OCI-LY1 (cell line): Measurements from ENCODE around the gene TTC31.
"Not testable (repeated sequence)": the region's sequence is repeated elsewhere in the genome, so short reads cannot be mapped to it uniquely, and the experiment has no call there.

Source experiments
- H2AFZ ChIP-seq: fragments of 200-600 bp; sonication (generic), shearing (Covaris generic); 2 replicates; pipeline ENCODE4 v1.6.0; 2014; ENCODE audit warnings: antibody characterized with exemption, mild to moderate bottlenecking, low read length
- H3F3A ChIP-seq: fragments of 200-600 bp; sonication (generic), shearing (Covaris generic); 2 replicates; pipeline ENCODE4 v1.6.0; 2014; ENCODE audit warnings: mild to moderate bottlenecking, antibody characterized with exemption, low read length, moderate library complexity; ENCODE audit not compliant: insufficient read depth
- H3K27ac ChIP-seq: fragments of 200-600 bp; sonication (generic); 2 replicates; pipeline ENCODE4 v1.5.1; 2014; ENCODE audit warnings: low read length, mixed run types, mild to moderate bottlenecking, low read depth; ENCODE audit not compliant: poor library complexity, severe bottlenecking
- H3K27me3 ChIP-seq: fragments of 200-600 bp; sonication (generic); 2 replicates; pipeline ENCODE4 v1.6.0; 2014; ENCODE audit warnings: antibody characterized with exemption, mild to moderate bottlenecking, low read length, moderate library complexity; ENCODE audit not compliant: insufficient read depth
- H3K36me3 ChIP-seq: fragments of 200-600 bp; sonication (generic); 2 replicates; pipeline ENCODE4 v1.6.1; 2014; ENCODE audit warnings: mild to moderate bottlenecking, antibody characterized with exemption, low read length, moderate library complexity, mixed read lengths; ENCODE audit not compliant: insufficient read depth
- H3K4me1 ChIP-seq: fragments of 200-600 bp; sonication (generic); 2 replicates; pipeline ENCODE4 v1.5.1; 2014; ENCODE audit warnings: mild to moderate bottlenecking, low read length, moderate library complexity; ENCODE audit not compliant: insufficient read depth, severe bottlenecking
- H3K4me2 ChIP-seq: fragments of 200-600 bp; sonication (generic), shearing (Covaris generic); 2 replicates; pipeline ENCODE4 v1.6.1; 2014; ENCODE audit warnings: low read length
- H3K4me3 ChIP-seq: fragments of 200-600 bp; sonication (generic); 2 replicates; pipeline ENCODE4 v1.5.1; 2014; ENCODE audit warnings: low read length, low read depth, mild to moderate bottlenecking, mixed read lengths; ENCODE audit not compliant: poor library complexity, severe bottlenecking
- H3K79me2 ChIP-seq: fragments of 200-600 bp; shearing (Covaris generic); 2 replicates; pipeline ENCODE4 v1.6.1; 2016; ENCODE audit warnings: mixed run types, low read length, mixed read lengths; ENCODE audit not compliant: insufficient read depth
- H3K9ac ChIP-seq: fragments of 200-600 bp; sonication (generic), shearing (Covaris generic); 2 replicates; pipeline ENCODE4 v1.6.1; 2014; ENCODE audit warnings: mild to moderate bottlenecking, low read length, mixed read lengths
- H3K9me2 ChIP-seq: fragments of 200-600 bp; sonication (generic), shearing (Covaris generic); 2 replicates; pipeline ENCODE4 v1.6.1; 2014; ENCODE audit warnings: low read depth, mild to moderate bottlenecking, low read length, mixed read lengths
- H3K9me3 ChIP-seq: fragments of 200-600 bp; shearing (Covaris generic); 2 replicates; pipeline ENCODE4 v1.6.1; 2014; ENCODE audit warnings: low read length, mixed read lengths
- H4K20me1 ChIP-seq: fragments of 200-600 bp; sonication (generic), shearing (Covaris generic); 2 replicates; pipeline ENCODE4 v1.6.0; 2016; ENCODE audit warnings: mild to moderate bottlenecking, low read length; ENCODE audit not compliant: insufficient read depth
- CTCF ChIP-seq: fragments of 200-600 bp; sonication (generic), shearing (Covaris generic); IDR thresholded peaks from 2 replicates; pipeline ENCODE4 v1.5.1; 2017; ENCODE audit warnings: mild to moderate bottlenecking, antibody characterized with exemption, low read length, moderate library complexity, mixed read lengths
- EZH2 ChIP-seq: fragments of 200-600 bp; sonication (generic), shearing (Covaris generic); IDR thresholded peaks from 2 replicates; pipeline ENCODE4 v1.8.0; 2017; ENCODE audit warnings: borderline replicate concordance, mixed run types, mild to moderate bottlenecking, antibody characterized with exemption, low read length, moderate library complexity, mixed read lengths

Gene TTC31

GRCh38 chr2:74458132-74458937, 24.5 kb upstream of the TTC31 start, which contains the start of gene WBP1:
Gene WBP1 (plus strand): TSS chr2:74458438. CDS start chr2:74458603, 165 bp downstream.
- Histone ChIP-seq H3K4me2 (peak within 1 kb of the TSS; percentile 99), H3K4me1 (peaks cover 42% of the 10 kb centered on the region), H3K27me3 (no peaks in the 10 kb centered on the region), H2AFZ (no peak within 1 kb of the TSS), H3F3A (no peaks in the 10 kb centered on the region), H3K9ac (peak within 1 kb of the TSS; percentile 97), H3K27ac (peak within 1 kb of the TSS; percentile 92), H4K20me1 (no peaks in the 10 kb centered on the region), H3K36me3 (peaks cover 28% of the 10 kb centered on the region; the same call in 1 of the 2 replicates), H3K4me3 (peak within 1 kb of the TSS; percentile 80), H3K9me3 (no peaks in the 10 kb centered on the region), H3K79me2 (no peaks in the 10 kb centered on the region), H3K9me2 (no peaks in the 10 kb centered on the region)
- no peak for TF ChIP-seq EZH2
- no peak for TF ChIP-seq CTCF

DNA sequence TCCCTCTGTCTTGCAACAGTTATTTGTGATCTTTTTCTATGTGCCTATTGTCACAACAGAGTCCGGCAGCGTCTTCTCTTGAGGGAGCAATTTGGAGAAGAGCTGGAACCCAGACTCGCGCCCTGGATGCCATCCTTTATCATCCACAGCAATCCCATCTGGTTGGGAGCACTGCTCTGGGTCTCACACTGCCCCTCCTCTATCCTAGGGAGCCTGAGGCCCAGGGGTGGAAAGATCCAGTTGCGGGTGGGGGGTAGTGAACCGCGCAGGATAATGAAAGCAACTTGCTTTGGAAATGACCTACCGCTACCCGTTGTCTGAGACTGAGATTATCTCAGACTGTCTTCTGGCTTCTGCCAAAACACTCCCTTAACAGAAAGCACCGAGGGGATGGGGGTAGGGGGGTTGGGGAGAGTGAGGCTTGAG, 23.9 kb upstream of the TTC31 start:
- H3K27me3 ChIP-seq, result no peaks in the 10 kb centered on the region
- no peaks in the 10 kb centered on the region for H3K79me2 ChIP-seq
- H3K9me2 ChIP-seq, result no peaks in the 10 kb centered on the region
- TF ChIP-seq CTCF (no peak), EZH2 (no peak)
- H3K9ac ChIP-seq, result peak overlapping the region; percentile 97
- H3K4me2 ChIP-seq, result peak overlapping the region; percentile 99
- no peaks in the 10 kb centered on the region for H3F3A ChIP-seq
- peaks cover 43% of the 10 kb centered on the region for H3K4me1 ChIP-seq
- H2AFZ ChIP-seq, result no peak overlapping the region
- H3K27ac ChIP-seq, result peak overlapping the region; percentile 43
- peaks cover 28% of the 10 kb centered on the region; the same call in 1 of the 2 replicates for H3K36me3 ChIP-seq
- peak overlapping the region; percentile 80 for H3K4me3 ChIP-seq
- H3K9me3 ChIP-seq, result no peaks in the 10 kb centered on the region
- no peaks in the 10 kb centered on the region for H4K20me1 ChIP-seq

- H3K9ac ChIP-seq, result peak overlapping the region; percentile 97; the same call in 1 of the 2 replicates
- not testable (repeated sequence) for H3K27me3 ChIP-seq, H4K20me1 ChIP-seq, H3F3A ChIP-seq, H3K79me2 ChIP-seq, H3K9me2 ChIP-seq, H2AFZ ChIP-seq, H3K9me3 ChIP-seq, H3K27ac ChIP-seq
- H3K4me1 ChIP-seq, result peaks cover 43% of the 10 kb centered on the region
- peaks cover 28% of the 10 kb centered on the region; the same call in 1 of the 2 replicates for H3K36me3 ChIP-seq
- H3K4me2 ChIP-seq, result peak overlapping the region; percentile 99
- peak overlapping the region; percentile 80 for H3K4me3 ChIP-seq
Observed at GRCh38 chr2:74459503-74460118, 23.3 kb upstream of the TTC31 start.

GRCh38 chr2:74460187-74460586, 22.7 kb upstream of the TTC31 start:
- not testable (repeated sequence) for H3K27ac ChIP-seq, H3K9me3 ChIP-seq, H3K79me2 ChIP-seq, H3K4me3 ChIP-seq, H3K27me3 ChIP-seq, H2AFZ ChIP-seq, H3K9ac ChIP-seq, H4K20me1 ChIP-seq, H3K4me2 ChIP-seq, H3F3A ChIP-seq, H3K9me2 ChIP-seq
- peaks cover 44% of the 10 kb centered on the region for H3K4me1 ChIP-seq
- H3K36me3 ChIP-seq, result peaks cover 28% of the 10 kb centered on the region; the same call in 1 of the 2 replicates
